Measurements from ENCODE around the gene HEMK1. TPM values are rescaled to one million over a fixed set of nuclear protein-coding genes. Genes with fewer than 3 reads are reported as not detected.

Gene HEMK1
- total and polyA plus RNA-seq, 2 donors (not counting 1 experiment from before 2014, with no cell fraction given), result 34.2 to 43.0 TPM

DNA sequence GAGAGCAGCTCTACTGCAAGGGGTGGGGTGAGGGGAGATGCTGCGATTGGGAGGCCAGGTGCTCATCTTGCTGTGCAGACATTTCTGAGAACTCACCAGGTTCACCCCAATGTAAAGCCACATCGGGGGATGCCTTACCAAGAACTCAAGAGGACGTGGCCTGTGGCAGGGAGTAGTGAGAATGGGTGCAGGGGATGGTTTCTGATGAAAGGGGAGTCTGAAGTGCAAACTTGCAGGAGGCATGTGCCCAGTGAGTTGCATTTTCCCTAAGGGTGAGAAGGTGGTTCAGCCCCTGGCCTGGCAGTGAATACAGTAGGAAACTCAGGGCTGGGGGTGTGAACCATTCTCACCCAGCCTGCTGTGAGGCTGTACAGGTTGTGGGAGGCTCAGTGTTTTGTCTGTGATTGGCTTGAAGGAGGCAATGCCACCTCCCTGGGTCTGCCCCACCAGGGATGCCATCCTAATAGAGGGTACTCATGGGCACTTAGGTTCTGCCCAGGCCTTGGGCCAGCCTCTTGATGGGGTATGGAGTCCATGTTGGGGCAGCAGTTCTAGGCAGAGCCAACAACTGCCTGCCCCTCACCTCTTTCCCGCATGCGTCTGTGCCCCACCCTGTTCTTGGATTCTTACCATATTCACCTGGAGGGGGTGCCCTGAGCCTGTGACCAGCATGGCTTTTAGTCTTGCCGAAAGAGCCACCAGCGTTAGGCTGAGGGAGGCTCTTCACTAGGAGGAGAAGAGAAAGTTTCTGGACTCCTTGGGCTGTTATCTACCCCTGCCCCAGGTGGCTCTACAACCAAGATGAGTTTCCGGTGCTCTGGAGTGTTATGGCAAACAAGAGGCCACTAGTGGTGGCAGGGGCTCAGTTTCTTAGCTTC, 4.5 kb downstream of the HEMK1 start:
- Histone ChIP-seq H3K9me3 (ENCODE audit: control extremely low read depth in 1 of 3, control insufficient read depth in 2 of 3, insufficient read depth in 1 of 3, low read length in 2 of 3) (no peaks in the 10 kb centered on the region), H3K36me3 (replicated peaks in 1 of 2; ENCODE audit: control extremely low read depth in 1 of 2, control insufficient read depth in 1 of 2, extremely low read depth in 1 of 2, insufficient read depth in 2 of 2, low read length in 1 of 2) (peaks cover 0 to 32% of the 10 kb centered on the region in 2 experiments), H3K4me2 (replicated peaks; ENCODE audit: low read depth, low read length, poor library complexity, severe bottlenecking) (no peak overlapping the region), H3K4me1 (ENCODE audit: control insufficient read depth in 2 of 2, insufficient read depth in 2 of 2, low read length in 2 of 2) (peaks cover 5 to 18% of the 10 kb centered on the region in 2 donors), H3K9ac (ENCODE audit: low read length) (no peak overlapping the region), H4K20me1 (ENCODE audit: control insufficient read depth, insufficient read depth, low read length, poor library complexity, severe bottlenecking) (no peaks in the 10 kb centered on the region), H3K79me2 (ENCODE audit: control insufficient read depth, insufficient read depth, low read length) (peaks cover 7% of the 10 kb centered on the region), H3K4me3 (ENCODE audit: control extremely low read depth in 1 of 5, extremely low read depth in 1 of 5, insufficient read depth in 1 of 5, low read depth in 2 of 5, low read length in 4 of 5) (no peak overlapping the region), H3K27me3 (replicated peaks in 1 of 4; ENCODE audit: control extremely low read depth in 1 of 4, control insufficient read depth in 3 of 4, insufficient read depth in 4 of 4, low read length in 3 of 4) (no peaks in the 10 kb centered on the region), H3K27ac (ENCODE audit: low read length in 2 of 2) (no peak overlapping the region), H2AFZ (ENCODE audit: insufficient read depth, low read depth, low read length, poor library complexity, severe bottlenecking) (no peak overlapping the region)
- H3K4me1 Mint-ChIP-seq, result peaks cover 20% of the 10 kb centered on the region
- H3K4me3 Mint-ChIP-seq, result no peak overlapping the region
- no peak overlapping the region for H3K27ac Mint-ChIP-seq
- DNase-seq (no peak), ATAC-seq (ENCODE audit: low read depth) (no peak)
- TF ChIP-seq EZH2 (IDR thresholded peaks at IDR 0.05; ENCODE audit: borderline replicate concordance, insufficient read depth, low read depth, low read length, poor library complexity, severe bottlenecking), result no peak
- TF ChIP-seq CTCF (IDR thresholded peaks at IDR 0.05), result no peak
- ChIA-PET POLR2A (no interaction called here), CTCF (interaction anchor here (1.0 to 16.8 kb wide), 4 partner anchors 16 to 79 kb away, joined by 3 to 541 read pairs (median 74); partner anchors contain the start of genes CISH and MAPKAPK3)
- no peaks in the 10 kb centered on the region for H3K27me3 Mint-ChIP-seq
- intact Hi-C loops (cut with micrococcal nuclease), result no loop called here
- no peaks in the 10 kb centered on the region for H3K9me3 Mint-ChIP-seq (ENCODE audit: insufficient read depth)
- WGBS (ENCODE audit: insufficient coverage), result 93% methylated on average over 6 of the region's 8 CpGs

DNA sequence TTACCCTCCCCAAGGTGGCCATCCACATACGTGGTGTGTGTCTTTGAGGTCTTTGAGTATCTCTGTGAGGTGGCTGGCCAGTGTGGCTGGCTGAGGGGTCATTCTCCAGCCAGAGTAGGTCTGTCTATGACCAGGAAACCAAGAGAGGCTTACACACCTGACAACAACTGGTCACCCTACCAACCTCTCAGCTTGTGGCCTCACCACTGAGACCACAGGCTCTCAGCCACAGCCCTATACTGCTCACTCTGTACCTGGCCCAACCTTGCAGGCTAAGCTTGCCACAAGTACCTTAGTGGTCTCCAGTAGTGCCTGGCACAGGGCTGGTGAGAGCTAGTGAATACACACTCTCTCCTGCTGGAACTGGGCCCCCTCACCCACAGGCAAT, 5.1 kb downstream of the HEMK1 start:
- no peak overlapping the region for H3K4me3 Mint-ChIP-seq

More for the DNA sequence above, 5.1 kb downstream of the HEMK1 start:
- Mint-ChIP-seq H3K9me3 (ENCODE audit: insufficient read depth) (no peaks in the 10 kb centered on the region), H3K4me1 (peaks cover 15% of the 10 kb centered on the region), H3K27me3 (no peaks in the 10 kb centered on the region), H3K27ac (no peak overlapping the region)
- Histone ChIP-seq H3K79me2 (ENCODE audit: control insufficient read depth, insufficient read depth, low read length) (peaks cover 7% of the 10 kb centered on the region), H2AFZ (ENCODE audit: insufficient read depth, low read depth, low read length, poor library complexity, severe bottlenecking) (no peak overlapping the region), H4K20me1 (ENCODE audit: control insufficient read depth, insufficient read depth, low read length, poor library complexity, severe bottlenecking) (no peaks in the 10 kb centered on the region), H3K9ac (ENCODE audit: low read length) (no peak overlapping the region), H3K36me3 (replicated peaks in 1 of 2; ENCODE audit: control extremely low read depth in 1 of 2, control insufficient read depth in 1 of 2, extremely low read depth in 1 of 2, insufficient read depth in 2 of 2, low read length in 1 of 2) (peaks cover 0 to 35% of the 10 kb centered on the region in 2 experiments), H3K27ac (ENCODE audit: low read length in 2 of 2) (no peak overlapping the region), H3K9me3 (ENCODE audit: control extremely low read depth in 1 of 3, control insufficient read depth in 2 of 3, insufficient read depth in 1 of 3, low read length in 2 of 3) (no peaks in the 10 kb centered on the region), H3K27me3 (replicated peaks in 1 of 4; ENCODE audit: control extremely low read depth in 1 of 4, control insufficient read depth in 3 of 4, insufficient read depth in 4 of 4, low read length in 3 of 4) (no peaks in the 10 kb centered on the region), H3K4me1 (ENCODE audit: control insufficient read depth in 2 of 2, insufficient read depth in 2 of 2, low read length in 2 of 2) (peaks cover 5 to 17% of the 10 kb centered on the region in 2 donors), H3K4me3 (ENCODE audit: control extremely low read depth in 1 of 5, extremely low read depth in 1 of 5, insufficient read depth in 1 of 5, low read depth in 2 of 5, low read length in 4 of 5) (no peak overlapping the region), H3K4me2 (replicated peaks; ENCODE audit: low read depth, low read length, poor library complexity, severe bottlenecking) (no peak overlapping the region)
- intact Hi-C loops (cut with micrococcal nuclease), result no loop called here
- WGBS (ENCODE audit: insufficient coverage), result no CpG with 5 or more reads among the region's 1 CpG
- POLR2A ChIA-PET, result no interaction called here
- TF ChIP-seq CTCF (IDR thresholded peaks at IDR 0.05) (no peak), EZH2 (IDR thresholded peaks at IDR 0.05; ENCODE audit: borderline replicate concordance, insufficient read depth, low read depth, low read length, poor library complexity, severe bottlenecking) (no peak)
- ATAC-seq (ENCODE audit: low read depth) (no peak), DNase-seq (no peak)
- CTCF ChIA-PET, result interaction anchor here (9.1 to 16.8 kb wide), 2 partner anchors 15 to 38 kb away, joined by 116 to 541 read pairs; partner anchors contain the start of genes CISH and MAPKAPK3

All from B cell (primary cell).